Fibroblast of gingiva (primary cell): Measurements from ENCODE around the gene ABCE1.

Experiments used
- DNase-seq: peaks from one replicate; pipeline ENCODE4 v3.0.0-alpha.2; 2011; ENCODE audit warnings: low read depth

The ABCE1 gene

DNA sequence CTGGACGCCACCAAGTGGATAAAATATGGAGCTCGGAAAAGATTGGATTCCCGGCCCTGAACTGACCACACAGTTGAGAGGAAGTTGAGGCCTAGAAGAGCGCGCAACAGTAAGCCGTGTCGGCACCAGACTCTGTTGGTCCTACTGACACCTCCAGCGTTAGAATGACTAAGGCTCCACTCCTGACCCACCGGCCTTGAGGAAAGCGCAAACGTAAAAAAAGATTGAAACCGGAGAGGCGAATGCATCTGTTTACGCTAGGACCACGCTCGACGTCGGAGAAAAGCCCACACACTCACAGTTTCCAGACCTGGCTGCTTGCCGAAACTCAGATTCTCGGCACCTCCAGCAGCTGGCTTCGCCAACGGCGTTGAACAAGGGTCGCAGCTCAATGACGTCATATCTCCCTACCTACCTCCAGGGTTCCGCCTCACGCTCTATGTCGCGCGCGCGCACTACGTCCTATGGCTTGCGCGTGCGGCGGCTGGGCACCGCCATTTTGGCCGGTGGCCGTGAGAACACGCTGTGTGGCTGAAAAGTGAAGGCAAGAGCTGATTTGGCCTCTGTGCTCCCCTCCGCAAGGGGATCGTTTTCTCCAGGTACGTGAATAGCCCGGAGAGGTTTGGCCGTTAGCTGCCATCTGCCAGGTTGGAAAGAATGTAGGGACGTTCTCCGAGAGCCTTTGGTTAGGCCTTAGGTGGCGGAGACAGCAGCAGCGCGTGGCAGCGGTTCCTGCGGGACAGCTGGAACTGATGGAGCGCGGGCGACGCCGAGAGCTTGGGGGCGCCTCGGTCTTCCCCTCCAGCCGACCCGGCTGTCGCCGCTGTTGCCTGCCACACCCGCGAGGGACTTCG is at the start of gene ABCE1, which contains the start of gene ANAPC10:
Gene ABCE1, plus strand, starts transcription at position 491 of the 854 bp plus-strand sequence. CDS start 6,102 bp downstream, outside the sequence.
Gene ANAPC10, minus strand, starts transcription at position 376 of the 854 bp plus-strand sequence. CDS start 2,097 bp downstream, outside the sequence.
- peak; percentile 98 for DNase-seq

DNA sequence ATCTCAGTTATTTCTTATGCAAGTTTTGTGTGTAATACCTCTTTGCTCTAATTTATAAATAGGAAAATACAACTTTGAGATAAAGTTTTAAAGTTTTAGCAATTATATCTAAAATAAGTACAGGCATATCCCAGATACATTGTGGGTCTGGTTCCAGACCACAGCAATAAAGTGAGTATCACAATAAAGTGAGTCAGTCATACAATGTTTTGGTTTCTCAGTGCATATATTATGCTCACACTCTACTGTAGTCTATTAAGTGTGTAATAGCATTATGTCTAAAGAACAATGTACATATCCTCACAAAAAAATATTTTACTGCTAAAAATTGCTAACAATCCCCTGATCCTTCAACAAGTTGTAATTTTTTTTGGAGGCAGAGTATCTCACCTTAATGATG is 49.3 kb upstream of the ABCE1 start:
- DNase-seq, result no peak

DNA sequence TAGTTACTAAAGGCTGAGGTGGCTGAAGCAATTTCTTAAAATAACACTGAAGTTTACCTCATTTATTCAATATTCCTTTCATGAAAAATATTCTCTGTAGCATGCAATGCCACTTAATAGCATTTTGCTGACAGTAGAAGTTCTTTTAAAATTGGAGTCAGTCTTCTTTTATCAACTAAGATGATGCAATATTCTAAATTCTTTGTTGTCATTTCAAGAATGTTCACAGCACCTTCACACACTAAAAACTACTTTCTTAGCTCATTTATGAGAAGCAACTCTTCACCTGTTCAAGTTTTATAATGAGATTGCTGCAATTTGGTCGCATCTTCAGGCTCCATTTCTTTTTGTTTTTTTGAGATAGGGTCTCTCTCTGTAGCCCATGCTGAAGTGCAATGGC is 48.9 kb upstream of the ABCE1 start:
- no peak for DNase-seq

DNA sequence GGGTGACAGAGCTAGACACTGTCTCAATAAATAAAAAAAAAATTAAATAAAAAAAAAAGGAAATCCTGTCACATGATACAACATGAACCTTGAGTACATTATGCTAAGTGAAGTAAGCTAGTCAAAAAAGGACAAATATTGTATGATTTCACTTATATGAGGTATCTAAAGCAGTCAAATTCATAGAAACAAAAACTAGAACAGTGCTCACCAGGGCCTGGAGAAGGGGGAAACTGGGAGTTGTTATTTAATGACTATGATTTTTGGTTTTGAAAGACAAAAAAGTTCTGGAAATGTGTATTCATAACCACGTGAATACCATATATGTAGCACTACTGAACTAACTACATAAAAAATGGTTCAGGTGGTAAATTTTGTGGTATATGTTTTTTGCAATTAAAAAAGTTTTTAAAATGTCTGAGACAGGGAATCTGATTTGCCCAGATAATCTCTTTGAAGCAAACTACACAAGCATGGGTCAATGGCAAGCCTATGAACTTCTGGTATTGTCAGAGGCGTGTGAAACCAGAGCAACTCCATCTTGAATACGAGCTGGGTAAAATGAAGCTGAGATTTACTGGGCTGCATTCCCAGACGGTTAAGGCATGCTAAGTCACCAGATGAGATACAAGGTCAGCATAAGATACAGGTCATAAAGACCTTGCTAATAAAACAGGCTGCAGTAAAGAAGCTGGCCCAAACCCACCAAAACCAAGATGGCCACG is 42.4 kb upstream of the ABCE1 start:
- DNase-seq, result no peak

DNA sequence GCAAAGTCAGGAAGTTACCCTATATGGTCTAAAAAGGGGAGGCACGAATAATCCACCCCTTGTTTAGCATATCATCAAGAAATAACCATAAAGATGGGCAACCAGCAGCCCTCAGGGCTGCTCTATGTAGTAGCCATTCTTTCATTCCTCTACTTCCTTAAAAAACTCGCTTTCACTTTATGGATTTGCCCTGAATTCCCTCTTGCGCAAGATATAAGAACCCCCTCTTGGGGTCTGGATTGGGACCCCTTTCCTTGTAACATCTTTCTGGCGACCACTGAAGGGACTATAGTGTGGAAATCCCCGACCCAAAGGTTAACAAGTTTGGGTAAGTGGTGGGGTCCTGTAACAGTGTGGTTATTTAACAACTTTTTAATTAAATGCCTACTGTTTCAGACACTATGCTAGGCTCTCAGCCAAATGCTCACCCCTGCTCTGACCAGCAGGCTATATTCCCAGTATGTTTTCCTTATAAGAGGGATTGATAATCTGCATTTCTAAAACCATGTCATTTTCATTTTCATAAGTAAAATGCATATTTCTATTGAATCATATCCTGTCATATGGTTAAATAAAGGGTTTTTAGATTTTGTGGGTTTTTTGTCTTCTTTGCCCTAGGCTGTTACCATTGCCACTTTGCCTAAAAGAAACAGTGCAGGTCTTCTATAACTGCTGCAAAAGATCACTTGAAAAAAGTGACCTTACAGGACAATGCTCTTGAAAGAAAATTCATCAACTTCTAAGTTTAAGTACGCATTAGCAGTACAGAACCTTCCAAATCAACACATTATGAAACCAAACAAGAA is 41.6 kb upstream of the ABCE1 start:
- DNase-seq, result no peak

DNA sequence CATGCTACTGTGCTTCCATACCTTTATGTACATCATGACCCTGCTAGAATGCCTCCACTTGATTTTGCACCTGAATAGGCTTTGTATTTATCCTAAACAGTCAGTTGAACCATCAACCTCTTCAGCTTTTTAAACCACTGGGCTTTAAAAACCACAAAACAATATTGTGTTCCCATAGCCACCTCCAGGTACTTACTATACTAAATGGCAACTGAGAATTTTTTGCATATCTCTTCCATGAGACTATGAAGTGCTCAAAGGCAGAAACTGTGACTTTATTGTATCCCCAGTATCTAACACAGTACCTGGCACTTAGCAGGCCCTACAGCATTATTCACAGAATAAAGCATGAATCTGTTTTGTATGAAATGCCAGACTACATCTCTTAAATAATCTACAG is 39.9 kb upstream of the ABCE1 start:
- DNase-seq, result no peak

DNA sequence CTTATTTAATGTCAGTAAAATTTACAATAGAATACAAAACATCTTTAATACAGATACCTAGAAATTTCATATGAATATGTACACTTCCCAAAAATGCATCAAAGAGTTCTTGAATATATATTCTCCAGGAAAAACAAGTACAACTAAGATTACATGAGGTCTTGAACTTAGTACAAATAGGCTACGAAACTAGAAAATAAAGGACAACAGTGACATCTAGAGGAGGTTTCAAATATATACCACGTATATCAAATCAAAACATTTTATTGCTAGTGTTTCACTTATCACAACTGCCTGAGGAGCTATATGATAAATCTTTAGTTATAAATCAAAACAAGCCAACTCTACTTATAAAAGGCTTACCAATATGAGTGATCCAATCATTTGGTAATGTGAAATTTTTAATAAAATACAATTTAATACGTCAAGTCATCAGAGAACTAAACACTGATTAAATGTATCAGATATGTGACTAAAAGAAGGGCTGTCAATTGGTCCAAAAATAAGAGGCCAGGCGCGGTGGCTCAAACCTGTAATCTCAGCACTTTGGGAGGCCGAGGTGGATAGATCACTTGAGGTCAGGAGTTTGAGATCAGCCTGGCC is 36.7 kb upstream of the ABCE1 start:
- peak; percentile 46 for DNase-seq

DNA sequence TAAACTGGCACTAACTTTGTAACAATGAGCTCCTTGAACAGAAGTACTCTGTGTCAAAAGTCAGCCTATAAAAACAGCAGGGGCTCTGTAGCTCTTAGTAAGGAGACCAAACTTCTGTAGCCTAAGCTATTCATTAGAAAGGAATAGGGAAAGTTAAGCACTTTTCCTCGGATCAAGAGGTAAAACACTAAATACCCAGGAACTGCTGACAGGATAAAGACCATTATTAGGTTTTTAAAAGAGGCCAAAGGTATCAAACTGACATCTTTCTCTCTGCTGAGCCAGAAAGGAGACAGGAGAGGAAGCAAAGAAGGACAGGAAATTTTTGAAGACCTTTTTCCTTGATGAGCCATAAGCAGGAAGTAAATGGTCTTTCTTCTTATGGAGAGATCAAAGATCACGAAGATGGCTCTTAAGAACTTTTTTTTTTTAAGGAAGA is 32.0 kb upstream of the ABCE1 start:
- no peak for DNase-seq

DNA sequence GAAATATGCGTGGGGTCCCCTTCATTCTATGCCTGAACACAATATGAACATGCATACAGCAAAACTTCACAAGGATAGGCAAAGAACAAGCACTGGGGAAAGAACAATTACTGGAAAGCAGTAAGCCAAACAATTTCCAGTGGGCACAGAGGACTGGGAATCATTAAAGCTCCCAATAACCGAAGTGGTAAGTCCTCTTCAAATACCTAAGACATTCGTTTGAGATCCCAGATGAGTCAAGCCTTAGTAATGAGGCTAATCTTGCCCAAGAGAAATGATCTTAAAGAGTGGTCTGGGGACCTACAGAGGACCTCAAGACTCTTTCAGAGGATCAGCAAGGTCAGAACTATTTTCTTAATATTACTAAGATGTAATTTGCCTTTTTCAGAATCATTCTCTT is 28.8 kb upstream of the ABCE1 start:
- peak; percentile 31 for DNase-seq

DNA sequence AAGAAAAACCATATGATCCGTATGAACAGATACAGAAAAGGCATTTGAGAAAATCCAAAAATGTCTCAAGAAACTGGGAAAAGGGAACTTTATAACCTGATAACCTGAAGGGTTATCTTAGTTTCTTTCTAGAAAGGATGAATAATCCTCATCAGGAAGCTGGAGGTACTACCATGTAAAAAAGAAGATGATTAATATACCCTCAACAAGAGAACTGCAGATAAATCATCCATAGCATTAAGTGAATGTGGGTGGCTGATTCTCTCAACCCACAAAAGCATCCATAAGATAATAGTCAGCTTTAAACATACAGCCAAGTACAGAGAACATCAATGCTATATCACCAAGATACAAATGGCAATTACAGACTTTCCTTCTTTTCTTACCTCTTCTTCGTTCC is 26.6 kb upstream of the ABCE1 start:
- no peak for DNase-seq

DNA sequence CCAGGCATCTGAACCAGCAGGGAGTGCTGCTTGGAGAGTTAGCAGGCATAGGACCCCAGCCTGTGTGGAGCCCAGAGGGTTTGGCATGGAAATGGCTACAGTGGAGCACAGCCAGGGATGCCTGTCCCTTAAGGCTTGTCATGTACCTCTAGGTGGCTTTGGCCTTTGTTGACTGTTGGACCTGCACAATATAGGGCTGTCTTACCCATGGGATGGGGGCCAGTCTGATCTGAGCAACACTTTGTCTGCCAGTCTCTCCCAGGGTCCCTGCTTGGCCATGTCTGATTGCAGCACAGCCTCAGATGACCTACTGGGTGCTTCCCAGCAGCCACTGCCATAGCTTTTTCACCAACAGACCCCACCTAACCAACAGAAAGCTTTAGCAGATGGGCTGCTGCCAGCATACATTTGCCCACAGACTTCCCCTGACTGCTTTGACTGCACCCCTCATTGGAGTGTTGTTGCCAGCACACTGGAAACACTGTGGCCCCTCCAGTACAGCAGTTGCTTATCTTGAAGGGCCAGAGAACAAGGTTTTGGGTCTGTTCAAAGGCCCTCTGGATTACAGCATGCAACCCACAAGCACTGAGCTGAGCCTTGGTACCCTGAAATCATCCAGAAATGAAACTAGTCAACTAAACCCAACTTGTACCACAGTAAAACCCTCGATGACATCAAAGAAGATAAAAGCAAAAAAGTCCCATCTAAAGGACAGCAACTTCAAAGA is 22.2 kb upstream of the ABCE1 start:
- no peak for DNase-seq

DNA sequence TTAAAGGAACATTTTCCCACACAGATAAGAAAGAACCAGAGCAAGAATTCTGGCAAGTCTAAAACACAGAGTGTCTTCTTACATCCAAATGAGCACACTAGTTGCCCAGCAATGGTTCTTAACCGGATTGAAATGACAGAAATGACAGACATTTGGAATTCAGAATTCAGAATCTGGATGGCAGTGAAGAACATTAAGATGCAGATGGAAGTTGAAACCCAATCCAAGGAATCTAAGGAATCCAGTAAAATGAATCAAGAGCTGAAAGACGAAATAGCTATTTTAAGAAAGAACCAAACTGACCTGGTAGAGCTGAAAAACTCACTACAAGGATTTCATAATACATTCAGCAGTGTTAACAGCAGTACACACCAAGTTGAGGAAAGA is 21.6 kb upstream of the ABCE1 start:
- DNase-seq, result peak; percentile 50

DNA sequence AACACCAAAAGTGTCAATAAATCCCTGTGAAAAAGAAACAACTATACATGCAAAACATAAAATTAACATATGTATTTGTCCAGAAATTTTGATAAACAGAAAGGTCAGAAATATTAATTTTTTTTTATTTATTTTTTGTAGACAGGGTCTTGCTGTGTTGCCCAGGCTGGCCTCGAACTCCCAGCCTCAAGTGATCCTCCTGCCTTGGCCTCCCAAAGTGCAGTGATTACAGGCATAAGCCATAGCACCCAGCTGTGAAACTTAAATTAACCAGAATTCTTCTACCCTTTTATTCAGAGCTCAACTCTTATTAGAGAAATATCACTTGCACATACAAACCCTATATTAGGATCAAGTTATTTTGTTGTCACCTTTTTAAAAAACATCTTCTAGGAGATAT is 16.4 kb upstream of the ABCE1 start:
- DNase-seq, result no peak

DNA sequence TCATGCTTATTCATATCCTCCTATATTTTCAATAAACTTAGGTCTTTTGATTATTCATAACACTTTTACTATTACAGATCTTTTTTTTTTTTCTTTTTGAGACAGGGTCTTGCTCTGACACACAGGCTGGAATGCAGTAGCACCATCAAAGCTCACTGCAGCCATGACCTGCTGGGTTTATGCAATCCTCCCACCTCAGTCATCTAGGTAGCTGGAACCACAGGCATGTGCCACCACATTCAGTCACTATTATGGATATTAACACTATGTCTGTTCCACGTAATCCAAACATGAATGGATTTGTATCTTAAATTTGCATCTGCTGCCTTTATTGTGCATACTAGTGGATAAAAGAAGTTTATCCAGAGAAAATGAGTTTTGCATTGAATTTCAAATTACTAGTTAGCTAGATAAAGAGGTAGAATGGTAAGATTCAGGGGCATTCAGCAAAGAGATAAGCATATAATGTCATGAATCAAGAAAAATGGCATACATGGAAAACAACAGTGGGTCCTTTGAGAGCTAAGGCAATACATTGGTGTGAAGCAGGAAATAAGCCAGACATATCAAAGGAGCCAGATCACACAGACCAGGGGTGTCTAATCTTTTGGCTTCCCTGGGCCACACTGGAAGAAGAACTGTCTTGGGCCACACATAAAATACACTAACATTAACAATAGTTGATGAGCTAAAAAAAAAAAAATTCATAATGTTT is 14.1 kb upstream of the ABCE1 start:
- DNase-seq, result no peak

DNA sequence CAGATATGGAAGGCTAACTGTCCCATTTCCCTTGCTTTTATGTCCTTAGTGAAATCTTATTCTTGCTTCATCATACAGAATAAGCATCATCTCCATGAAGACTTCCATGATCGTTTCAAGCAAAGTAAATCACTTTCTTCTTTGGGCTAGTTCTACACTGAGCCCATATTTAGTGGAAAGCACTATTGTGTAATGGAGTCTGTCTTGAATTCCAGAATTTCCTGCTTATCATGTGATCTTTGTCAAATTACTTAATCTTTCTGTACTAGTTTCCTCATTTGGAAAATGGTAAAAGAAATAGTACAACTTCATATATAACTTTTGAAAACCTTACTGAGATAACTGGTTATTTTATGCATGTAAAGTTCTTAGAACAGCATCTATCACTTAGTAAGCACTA is 7.7 kb upstream of the ABCE1 start:
- DNase-seq, result no peak

DNA sequence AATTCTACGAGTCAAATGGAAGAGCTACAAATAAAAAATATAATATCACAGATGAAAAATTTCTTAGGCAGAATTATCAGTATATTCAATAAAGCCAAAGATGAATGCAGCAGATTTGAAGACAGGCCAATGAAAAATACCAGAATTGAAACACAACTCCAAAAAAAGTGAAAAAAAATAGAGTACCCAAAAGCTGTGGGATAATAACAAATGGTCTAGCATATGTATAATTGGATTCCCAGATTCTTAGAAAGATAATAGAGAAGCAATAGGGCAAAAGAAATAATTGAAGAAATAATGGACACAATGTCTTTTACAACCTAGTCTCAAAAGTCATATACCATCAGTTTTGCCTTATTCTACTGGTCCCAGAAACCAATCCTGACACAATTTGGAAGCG is 4.5 kb upstream of the ABCE1 start:
- DNase-seq, result no peak

DNA sequence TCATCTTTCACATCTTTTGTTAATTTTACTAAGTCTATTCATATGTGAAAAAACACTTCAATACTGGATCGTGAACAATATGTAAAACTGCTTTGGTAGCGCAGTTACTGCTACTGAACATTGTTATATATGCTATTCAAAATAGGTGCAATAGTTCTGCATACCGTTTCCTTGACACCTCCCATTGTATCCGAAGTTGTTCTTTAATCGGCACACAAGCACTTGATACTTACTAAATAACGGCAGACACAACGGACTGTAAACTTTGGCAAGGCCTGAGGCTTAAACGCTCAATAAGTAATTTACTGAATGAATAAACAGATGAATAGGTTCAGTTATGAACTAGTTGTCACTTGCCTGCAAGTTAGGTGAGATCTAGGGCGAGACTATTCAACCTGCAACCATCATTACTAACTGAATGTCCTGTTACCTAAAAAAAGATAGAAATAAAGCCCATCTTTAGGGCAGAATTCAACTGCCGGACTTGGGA is 735 bp upstream of the ABCE1 start:
- no peak for DNase-seq

DNA sequence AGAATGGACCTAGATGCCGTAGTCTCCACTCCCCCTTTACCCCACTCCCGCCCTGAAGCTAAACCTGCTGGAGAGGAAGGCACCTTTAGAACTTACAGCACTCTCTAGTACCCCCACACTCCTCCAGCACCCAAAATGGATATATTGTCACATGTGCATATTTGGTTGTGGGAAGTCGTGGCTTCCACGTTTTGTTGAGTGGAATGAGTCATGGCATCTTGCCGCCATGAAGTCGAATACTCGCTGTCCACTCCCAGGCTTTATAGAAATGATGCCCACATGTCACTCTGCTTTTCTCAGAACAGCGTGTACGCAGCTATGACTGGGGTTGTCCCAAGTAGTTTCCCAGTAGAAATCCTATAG is 545 bp downstream of the ABCE1 start:
- DNase-seq, result peak; percentile 49

DNA sequence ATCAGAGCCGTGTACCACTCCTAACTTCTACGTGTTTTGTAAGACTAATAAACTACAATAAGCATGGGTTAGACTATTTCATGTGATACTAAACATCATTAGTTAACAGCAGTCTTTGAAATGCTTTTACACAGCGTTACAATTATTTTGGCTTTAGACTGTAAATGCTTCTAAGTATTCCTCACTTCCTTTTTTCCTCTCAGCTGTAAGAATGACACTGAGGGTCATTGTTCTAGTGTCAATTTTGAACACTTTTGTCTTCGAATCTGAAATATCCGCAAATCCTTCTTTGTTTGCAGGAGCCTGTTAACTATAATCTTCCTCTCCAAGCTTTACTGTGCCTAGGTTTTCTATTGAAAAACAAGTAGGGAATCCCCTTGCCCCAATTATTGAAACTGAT is 1.5 kb downstream of the ABCE1 start:
- no peak for DNase-seq

DNA sequence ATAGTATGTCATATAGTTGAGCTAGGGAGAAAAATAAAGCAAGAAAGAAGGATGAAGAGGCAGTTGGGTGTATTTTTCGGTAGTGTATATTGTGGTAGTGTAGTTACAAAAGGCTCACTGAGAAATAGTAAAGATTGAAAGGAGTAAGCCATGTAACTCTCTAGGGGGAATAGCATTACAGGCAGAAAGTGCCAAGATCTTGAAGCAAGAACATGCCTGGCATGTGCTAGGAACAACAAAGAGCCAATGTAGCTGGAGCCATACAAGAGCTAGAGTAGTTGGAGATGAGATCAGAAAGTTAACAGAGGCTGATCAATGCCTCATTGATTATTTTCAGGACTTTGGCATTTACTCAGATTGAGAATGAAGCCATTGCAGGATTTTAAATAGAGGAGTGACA is 3.0 kb downstream of the ABCE1 start:
- peak; percentile 80 for DNase-seq

DNA sequence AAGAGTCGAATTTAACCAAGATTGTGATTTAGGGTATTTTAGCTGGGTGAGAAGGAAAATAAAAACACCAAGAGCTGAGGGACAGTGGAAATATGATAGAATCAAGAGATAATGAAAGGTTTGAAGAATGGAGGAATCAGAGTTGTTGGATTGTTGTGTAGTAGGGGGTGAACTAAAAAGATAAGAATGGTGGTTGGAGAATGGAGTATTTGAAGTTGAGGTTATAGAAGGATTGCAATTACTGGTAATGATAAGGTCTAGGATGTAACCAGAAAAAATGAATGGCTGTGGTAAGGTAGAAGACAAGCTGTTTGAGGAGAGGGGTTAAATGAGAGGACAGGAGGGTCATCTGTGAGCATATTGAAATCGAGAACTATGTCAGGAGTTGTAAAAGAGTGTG is 4.5 kb downstream of the ABCE1 start:
- DNase-seq, result no peak
